DOHH2 (cell line): ENCODE results near the gene PPP1R14C.

Source experiments
- H3F3A ChIP-seq: fragments of 200-600 bp; sonication (generic), shearing (Covaris generic); 2 replicates; pipeline ENCODE4 v1.6.0; 2016; ENCODE audit warnings: antibody characterized with exemption, mild to moderate bottlenecking; ENCODE audit not compliant: control insufficient read depth, insufficient read depth
- H3K27ac ChIP-seq: fragments of 200-600 bp; sonication (generic); 2 replicates; pipeline ENCODE4 v1.5.1; 2014; ENCODE audit warnings: low read depth, mild to moderate bottlenecking, low read length, moderate library complexity
- H3K27me3 ChIP-seq: fragments of 200-600 bp; sonication (generic); 2 replicates; pipeline ENCODE4 v1.6.1; 2014; ENCODE audit warnings: mild to moderate bottlenecking, low read length, mixed read lengths; ENCODE audit not compliant: control insufficient read depth
- H3K36me3 ChIP-seq: fragments of 200-600 bp; sonication (generic); 2 replicates; pipeline ENCODE4 v1.6.1; 2014; ENCODE audit warnings: mild to moderate bottlenecking, low read length, moderate library complexity, mixed read lengths; ENCODE audit not compliant: control insufficient read depth
- H3K4me1 ChIP-seq: fragments of 200-600 bp; sonication (generic); 2 replicates; pipeline ENCODE4 v1.6.1; 2014; ENCODE audit warnings: mild to moderate bottlenecking, low read length, mixed read lengths; ENCODE audit not compliant: control insufficient read depth
- H3K4me2 ChIP-seq: fragments of 200-600 bp; sonication (generic); 2 replicates; pipeline ENCODE4 v1.6.0; 2014; ENCODE audit warnings: mild to moderate bottlenecking, low read length, moderate library complexity
- H3K4me3 ChIP-seq: fragments of 200-600 bp; sonication (generic); 2 replicates; pipeline ENCODE4 v1.5.1; 2014; ENCODE audit warnings: mild to moderate bottlenecking, low read length, mixed read lengths
- H3K79me2 ChIP-seq: fragments of 200-600 bp; sonication (generic); 2 replicates; pipeline ENCODE4 v1.6.1; 2014; ENCODE audit warnings: mild to moderate bottlenecking, low read length, mixed read lengths; ENCODE audit not compliant: control insufficient read depth
- H3K9me2 ChIP-seq: fragments of 200-600 bp; sonication (generic); replicated peaks from 2 replicates; pipeline ENCODE4 v1.6.1; 2014; ENCODE audit warnings: mild to moderate bottlenecking, low read length, mixed read lengths; ENCODE audit not compliant: control insufficient read depth
- H3K9me3 ChIP-seq: fragments of 200-600 bp; sonication (generic); 2 replicates; pipeline ENCODE4 v1.6.1; 2014; ENCODE audit warnings: antibody characterized with exemption, low read length, mixed read lengths; ENCODE audit not compliant: control insufficient read depth, insufficient read depth
- H4K20me1 ChIP-seq: fragments of 200-600 bp; sonication (generic); 2 replicates; pipeline ENCODE4 v1.6.0; 2014; ENCODE audit warnings: low read depth, mild to moderate bottlenecking, antibody characterized with exemption, low read length, moderate library complexity; ENCODE audit not compliant: control insufficient read depth, insufficient read depth
- CTCF ChIP-seq: fragments of 200-600 bp; sonication (generic); IDR thresholded peaks from one replicate; pipeline ENCODE4 v1.5.1; 2014; ENCODE audit warnings: antibody characterized with exemption, mild to moderate bottlenecking, low read depth, low read length; ENCODE audit not compliant: poor library complexity, severe bottlenecking
- EZH2phosphoT487 ChIP-seq: fragments of 200-600 bp; sonication (generic); IDR thresholded peaks from 2 replicates; pipeline ENCODE4 v1.6.1; 2017; ENCODE audit warnings: borderline replicate concordance, mild to moderate bottlenecking, antibody characterized with exemption, low read length, moderate library complexity, mixed read lengths

The PPP1R14C gene

GRCh38 chr6:150230832-150231524 lies 88.1 kb downstream of the PPP1R14C start:
- no peak overlapping the region for H3K27ac ChIP-seq
- no peaks in the 10 kb centered on the region for H3F3A ChIP-seq
- no peak overlapping the region for H3K4me2 ChIP-seq
- H3K27me3 ChIP-seq = peaks cover 6% of the 10 kb centered on the region; the same call in 1 of the 2 replicates
- no peak overlapping the region for H3K4me3 ChIP-seq
- H3K4me1 ChIP-seq = no peaks in the 10 kb centered on the region
- no peaks in the 10 kb centered on the region for H4K20me1 ChIP-seq
- no peaks in the 10 kb centered on the region for H3K79me2 ChIP-seq
- H3K36me3 ChIP-seq = no peaks in the 10 kb centered on the region
- H3K9me3 ChIP-seq = no peaks in the 10 kb centered on the region
- TF ChIP-seq EZH2phosphoT487 (no peak), CTCF (no peak)
- no peaks in the 10 kb centered on the region for H3K9me2 ChIP-seq

GRCh38 chr6:150231525-150231850 lies 88.6 kb downstream of the PPP1R14C start:
- TF ChIP-seq EZH2phosphoT487 (no peak), CTCF (no peak)
- Histone ChIP-seq H3K4me1 (no peaks in the 10 kb centered on the region), H3K79me2 (no peaks in the 10 kb centered on the region), H3K4me2 (no peak overlapping the region), H3K9me2 (no peaks in the 10 kb centered on the region), H4K20me1 (no peaks in the 10 kb centered on the region), H3K27ac (no peak overlapping the region), H3K36me3 (no peaks in the 10 kb centered on the region), H3K4me3 (no peak overlapping the region), H3F3A (no peaks in the 10 kb centered on the region), H3K9me3 (no peaks in the 10 kb centered on the region), H3K27me3 (peaks cover 6% of the 10 kb centered on the region; the same call in 1 of the 2 replicates)

- H3K27me3 ChIP-seq = 0 out of 2 replicates have a peak, but pooled peaks cover 6% of the 10 kb centered on the region
- H3K4me1 ChIP-seq = peaks cover 10% of the 10 kb centered on the region
- H3F3A ChIP-seq = no peaks in the 10 kb centered on the region
- H3K9me3 ChIP-seq = no peaks in the 10 kb centered on the region
- H3K9me2 ChIP-seq = no peaks in the 10 kb centered on the region
- H3K27ac ChIP-seq = no peak overlapping the region
- H4K20me1 ChIP-seq = no peaks in the 10 kb centered on the region
- no peak overlapping the region for H3K4me2 ChIP-seq
- H3K36me3 ChIP-seq = no peaks in the 10 kb centered on the region
- H3K4me3 ChIP-seq = no peak overlapping the region
- no peaks in the 10 kb centered on the region for H3K79me2 ChIP-seq
- no peak for TF ChIP-seq CTCF
- no peak for TF ChIP-seq EZH2phosphoT487
These were observed 91.0 kb downstream of the PPP1R14C start for GRCh38 chr6:150233843-150234269.
